ENCODE results near the gene ZZZ3.
"Not testable (repeated sequence)": the region's sequence is repeated elsewhere in the genome, so short reads cannot be mapped to it uniquely, and the experiment has no call there.

Gene ZZZ3

GRCh38 chr1:77670330-77670729 is 12.1 kb downstream of the ZZZ3 start:
- no peak for DNase-seq (ENCODE audit: low read depth)

GRCh38 chr1:77668924-77669449 is 13.5 kb downstream of the ZZZ3 start:
- DNase-seq (ENCODE audit: low read depth) = no peak

- DNase-seq (ENCODE audit: low read depth) = no peak
These were observed 17.4 kb downstream of the ZZZ3 start for GRCh38 chr1:77664939-77665516.

- DNase-seq (ENCODE audit: low read depth) = no peak
These were observed 20.8 kb downstream of the ZZZ3 start for GRCh38 chr1:77661696-77662095.

GRCh38 chr1:77659879-77660593 is 22.4 kb downstream of the ZZZ3 start:
- DNase-seq (ENCODE audit: low read depth) = no peak

GRCh38 chr1:77658271-77658670 is 24.2 kb downstream of the ZZZ3 start:
- no peak for DNase-seq (ENCODE audit: low read depth)

GRCh38 chr1:77655431-77655974 is 27.0 kb downstream of the ZZZ3 start:
- no peak for DNase-seq (ENCODE audit: low read depth)

- no peak for DNase-seq (ENCODE audit: low read depth)
These were observed 29.4 kb downstream of the ZZZ3 start for GRCh38 chr1:77652970-77653516.

- peak; percentile 67 for DNase-seq (ENCODE audit: low read depth)
These were observed 30.2 kb downstream of the ZZZ3 start for GRCh38 chr1:77652268-77652667.

GRCh38 chr1:77649127-77649526 is 33.3 kb downstream of the ZZZ3 start:
- no peak for DNase-seq (ENCODE audit: low read depth)

- not testable (repeated sequence) for DNase-seq (ENCODE audit: low read depth)
These were observed 36.2 kb downstream of the ZZZ3 start for GRCh38 chr1:77646224-77646623.

- DNase-seq (ENCODE audit: low read depth) = no peak
These were observed 39.0 kb downstream of the ZZZ3 start for GRCh38 chr1:77643456-77643855.

GRCh38 chr1:77642941-77643340 is 39.5 kb downstream of the ZZZ3 start:
- no peak for DNase-seq (ENCODE audit: low read depth)

- no peak for DNase-seq (ENCODE audit: low read depth)
These were observed 40.3 kb downstream of the ZZZ3 start for GRCh38 chr1:77642196-77642595.

- DNase-seq (ENCODE audit: low read depth) = no peak
These were observed 42.8 kb downstream of the ZZZ3 start for GRCh38 chr1:77639557-77640069.

GRCh38 chr1:77639056-77639455 is 43.4 kb downstream of the ZZZ3 start:
- peak; percentile 80 for DNase-seq (ENCODE audit: low read depth)

- no peak for DNase-seq (ENCODE audit: low read depth)
These were observed 45.6 kb downstream of the ZZZ3 start for GRCh38 chr1:77636864-77637263.
